GM18499 (cell line): ENCODE data around the gene TOP2A.

Experiments used
- ATAC-seq: cut with Tn5 transposase; IDR thresholded peaks from one replicate; pipeline ENCODE4 v1.9.1; 2021; ENCODE audit warnings: moderate number of reproducible peaks; ENCODE audit not compliant: insufficient read depth, unreplicated experiment

Gene TOP2A

GRCh38 chr17:40417609-40418427 is at the start of gene TOP2A:
Gene TOP2A (minus strand): TSS chr17:40417896. CDS start chr17:40417791, 105 bp downstream.
- peak; percentile 91 for ATAC-seq

- ATAC-seq, result no peak
Observed at GRCh38 chr17:40467281-40467867, 49.7 kb upstream of the TOP2A start.

- ATAC-seq, result no peak
Observed at GRCh38 chr17:40466298-40466971, 48.7 kb upstream of the TOP2A start.

- ATAC-seq, result no peak
Observed at GRCh38 chr17:40464392-40464855, 46.7 kb upstream of the TOP2A start.

GRCh38 chr17:40463122-40463550 is 45.4 kb upstream of the TOP2A start:
- no peak for ATAC-seq

- ATAC-seq, result no peak
Observed at GRCh38 chr17:40462343-40463121, 44.8 kb upstream of the TOP2A start.

GRCh38 chr17:40461732-40462342 is 44.1 kb upstream of the TOP2A start:
- ATAC-seq, result no peak

GRCh38 chr17:40460968-40461731 is 43.5 kb upstream of the TOP2A start:
- no peak for ATAC-seq

GRCh38 chr17:40460604-40460967 is 42.9 kb upstream of the TOP2A start:
- no peak for ATAC-seq

GRCh38 chr17:40459636-40460603 is 42.2 kb upstream of the TOP2A start:
- no peak for ATAC-seq

GRCh38 chr17:40458851-40459482 is 41.3 kb upstream of the TOP2A start:
- ATAC-seq, result no peak

- ATAC-seq, result no peak
Observed at GRCh38 chr17:40457964-40458791, 40.5 kb upstream of the TOP2A start.

GRCh38 chr17:40457369-40457768 is 39.7 kb upstream of the TOP2A start:
- no peak for ATAC-seq

GRCh38 chr17:40456396-40456951 is 38.8 kb upstream of the TOP2A start:
- ATAC-seq, result no peak

GRCh38 chr17:40454613-40454995 is 36.9 kb upstream of the TOP2A start:
- no peak for ATAC-seq

GRCh38 chr17:40453881-40454612 is 36.4 kb upstream of the TOP2A start:
- ATAC-seq, result no peak
